HG03135 (cell line): ENCODE measurements around the gene KLK12.

ENCODE experiments used
- ATAC-seq: cut with Tn5 transposase; IDR thresholded peaks from one replicate; pipeline ENCODE4 v1.9.1; 2021; ENCODE audit warnings: mild to moderate bottlenecking, moderate library complexity; ENCODE audit not compliant: unreplicated experiment

Gene KLK12, protein sequence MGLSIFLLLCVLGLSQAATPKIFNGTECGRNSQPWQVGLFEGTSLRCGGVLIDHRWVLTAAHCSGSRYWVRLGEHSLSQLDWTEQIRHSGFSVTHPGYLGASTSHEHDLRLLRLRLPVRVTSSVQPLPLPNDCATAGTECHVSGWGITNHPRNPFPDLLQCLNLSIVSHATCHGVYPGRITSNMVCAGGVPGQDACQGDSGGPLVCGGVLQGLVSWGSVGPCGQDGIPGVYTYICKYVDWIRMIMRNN

DNA sequence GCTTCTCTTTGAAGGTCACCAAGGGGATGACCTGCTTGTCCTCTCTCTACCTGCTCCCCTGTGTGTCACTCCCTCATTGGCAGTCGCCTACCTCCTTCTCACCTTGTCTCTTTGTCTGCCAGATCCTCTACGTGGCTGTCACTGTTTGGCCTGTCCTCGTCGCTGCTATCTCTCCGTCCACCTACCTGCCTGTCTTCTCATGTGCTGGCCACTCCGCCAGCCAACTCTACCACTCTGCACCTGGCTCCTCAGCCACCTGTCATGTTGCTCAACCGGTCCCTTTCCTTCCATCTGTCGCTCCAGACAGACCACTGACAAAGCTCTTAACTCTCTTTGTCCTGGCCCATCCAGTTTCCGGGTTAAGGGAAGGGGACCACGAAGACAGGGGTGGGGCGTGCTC, at the start of gene KLK12:
KLK12 (minus strand) TSS at position 299 of the 400 bp plus-strand sequence. CDS start 381 bp downstream, outside the sequence.
- ATAC-seq, result no peak

DNA sequence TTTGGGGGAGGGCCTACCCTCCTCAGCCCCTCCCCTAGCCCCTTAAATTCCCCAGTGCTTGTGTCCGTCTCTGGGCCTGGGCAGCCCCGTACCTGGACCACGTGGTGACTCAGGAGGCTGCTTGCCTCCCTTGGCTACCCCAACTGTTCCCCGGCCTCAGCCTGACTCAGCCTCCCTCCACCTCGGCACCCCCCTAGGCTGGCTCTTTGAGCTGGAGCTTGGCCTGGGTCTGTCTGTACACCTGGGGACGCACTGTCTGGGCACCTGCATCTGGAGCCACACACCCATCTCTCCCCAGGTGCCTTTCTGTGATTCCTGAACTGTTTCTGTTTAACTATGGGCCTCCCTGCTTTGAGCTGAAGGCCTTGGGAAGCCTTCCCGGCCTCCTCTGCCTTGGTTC, 49.7 kb upstream of the KLK12 start:
- ATAC-seq, result no peak

DNA sequence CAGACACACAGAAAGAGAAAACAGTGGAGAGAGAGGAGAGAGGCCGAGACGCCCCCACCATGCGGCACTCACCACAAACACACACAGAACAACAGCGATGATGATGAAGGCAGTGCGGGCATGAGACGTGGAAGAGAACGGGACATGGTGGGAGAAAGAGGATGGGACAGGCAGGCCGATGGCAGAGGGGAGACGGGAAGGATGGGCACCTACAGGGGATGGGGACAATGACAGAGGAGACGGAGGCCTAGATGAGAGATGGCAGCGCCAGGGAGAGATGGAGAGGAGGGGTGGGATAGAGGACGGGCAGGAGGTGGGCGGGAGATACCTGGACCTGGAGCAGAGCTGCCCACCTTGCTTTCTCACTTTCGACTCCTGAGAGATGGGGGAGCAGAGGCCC, 49.0 kb upstream of the KLK12 start:
- no peak for ATAC-seq

DNA sequence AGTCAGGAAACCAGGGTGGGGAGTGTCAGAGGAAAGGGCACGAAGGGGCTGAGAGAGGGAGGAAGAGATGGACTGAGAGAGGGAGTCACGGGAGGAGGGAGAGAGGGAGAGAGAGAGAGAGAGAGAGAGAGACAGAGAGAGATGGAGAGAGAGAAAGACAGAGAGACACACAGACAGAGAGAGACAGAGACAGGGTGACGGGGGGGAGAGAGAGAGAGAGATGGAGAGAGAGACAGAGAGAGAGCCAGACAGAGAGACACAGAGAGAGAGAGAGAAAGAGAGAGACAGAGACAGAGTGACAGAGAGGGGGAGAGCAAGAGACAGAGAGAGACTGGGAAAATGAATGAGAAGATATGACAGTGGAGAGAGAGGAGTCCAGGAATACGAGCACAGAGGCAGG, 48.4 kb upstream of the KLK12 start:
- no peak for ATAC-seq

DNA sequence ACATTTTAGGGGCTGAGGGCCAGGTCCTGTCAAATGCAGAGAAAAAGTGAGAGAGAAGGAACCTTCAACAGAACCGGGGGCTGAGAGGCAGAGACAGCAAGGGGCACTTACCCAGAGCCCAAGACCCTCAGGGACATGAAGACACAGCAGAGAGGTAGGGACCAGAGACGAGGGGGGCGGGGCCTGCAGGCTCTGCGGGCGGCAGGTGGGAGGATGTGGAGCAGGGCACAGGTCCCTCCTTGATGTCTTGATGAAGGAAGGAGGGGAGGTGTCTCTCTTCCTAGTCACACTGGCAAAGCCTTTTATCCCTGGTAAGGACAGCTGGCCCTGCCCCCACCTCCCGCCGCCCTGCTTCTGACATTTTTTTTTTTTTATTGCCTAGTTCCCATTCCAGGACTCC, 47.8 kb upstream of the KLK12 start, which contains the start of gene KLK14:
KLK14 (minus strand) TSS at position 277 of the 400 bp plus-strand sequence; CDS start at position 4, 273 bp downstream.
- no peak for ATAC-seq

DNA sequence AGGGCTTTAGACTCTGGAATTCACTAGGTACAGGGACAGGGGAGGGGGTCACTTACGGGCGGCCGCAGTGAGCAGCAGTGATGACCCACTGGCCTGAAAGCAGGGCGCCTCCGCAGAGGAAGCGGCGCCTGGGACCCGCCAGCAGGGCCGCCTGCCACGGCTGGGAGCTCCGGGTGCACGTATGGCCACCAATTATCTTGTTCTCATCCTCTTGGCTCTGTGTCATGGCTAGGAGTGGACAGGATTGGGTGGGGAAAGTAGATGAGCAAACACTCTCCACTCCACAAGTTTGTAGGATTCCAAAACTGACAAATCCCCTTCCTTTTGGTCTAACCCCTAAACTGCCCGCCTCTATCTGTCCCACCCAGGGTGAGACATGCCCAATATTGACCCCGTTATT, 46.7 kb upstream of the KLK12 start:
- ATAC-seq, result no peak

DNA sequence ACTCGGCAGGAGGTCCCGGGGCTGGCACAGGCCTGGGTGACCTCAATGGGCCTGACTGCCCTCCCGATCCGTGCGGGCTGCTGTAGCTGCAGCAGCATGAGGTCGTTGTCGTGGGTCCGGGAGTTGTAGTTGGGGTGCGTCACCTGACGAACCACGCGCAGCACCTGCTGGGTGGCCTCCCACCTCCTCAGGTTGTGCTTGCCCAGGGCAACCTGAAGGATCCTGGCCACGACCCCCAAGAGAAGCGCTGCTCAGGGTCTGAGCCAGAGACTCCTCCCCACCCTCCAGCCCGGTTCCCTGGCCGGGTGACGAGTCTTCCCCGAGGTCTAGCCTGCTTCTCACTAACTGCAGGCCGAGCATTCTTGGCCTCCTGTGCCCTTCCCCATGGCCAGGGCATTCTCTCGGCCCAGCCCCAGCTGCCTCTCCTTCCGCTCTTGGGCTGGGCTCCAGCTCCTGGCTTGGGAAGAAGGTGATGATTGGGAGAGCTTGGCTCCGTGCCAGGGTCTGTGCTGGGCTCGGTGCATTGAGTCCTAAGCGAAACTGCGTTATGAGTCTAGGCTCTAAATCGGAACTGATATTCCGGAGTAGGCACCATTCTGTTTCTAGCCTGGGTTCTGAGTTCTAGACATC, 44.8 kb upstream of the KLK12 start:
- ATAC-seq, result no peak

DNA sequence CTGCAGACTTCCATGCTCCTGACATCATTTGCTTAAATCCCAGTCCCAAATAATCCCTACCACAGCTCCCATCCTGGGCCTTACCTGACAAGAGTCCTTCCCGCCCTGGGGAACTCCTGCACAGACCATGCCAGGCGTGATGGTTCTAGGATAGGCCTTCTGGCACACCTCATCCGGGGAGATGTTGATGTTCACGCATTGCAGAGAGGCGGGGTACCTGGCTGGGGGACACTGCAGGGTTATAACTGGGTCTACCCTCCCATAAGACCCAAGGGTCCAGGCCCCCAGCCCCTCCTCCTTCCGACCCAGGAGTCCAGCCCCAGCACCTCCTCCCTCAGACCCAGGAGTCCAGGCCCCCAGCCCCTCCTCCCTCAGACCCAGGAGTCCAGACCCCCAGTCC, 43.9 kb upstream of the KLK12 start:
- ATAC-seq, result no peak

DNA sequence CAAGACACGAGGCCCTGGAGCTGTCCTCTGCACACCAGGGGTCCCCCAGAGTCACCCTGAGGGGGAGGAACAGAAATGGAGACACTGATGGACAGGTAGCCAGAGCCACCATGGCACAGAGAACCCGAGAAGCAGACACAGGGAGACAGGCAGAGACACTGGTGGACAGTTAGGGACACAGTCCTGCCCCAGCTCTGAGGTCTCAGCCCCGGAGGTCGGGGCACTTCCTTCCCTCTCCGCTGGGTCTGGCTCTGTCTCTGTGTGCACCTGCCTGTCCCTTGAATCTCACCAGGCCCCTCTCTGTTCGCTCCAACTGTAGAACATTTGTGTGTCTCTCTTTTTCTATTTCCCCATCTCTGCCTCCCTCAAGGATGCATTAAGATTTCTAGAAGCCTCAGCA, 43.3 kb upstream of the KLK12 start:
- no peak for ATAC-seq

DNA sequence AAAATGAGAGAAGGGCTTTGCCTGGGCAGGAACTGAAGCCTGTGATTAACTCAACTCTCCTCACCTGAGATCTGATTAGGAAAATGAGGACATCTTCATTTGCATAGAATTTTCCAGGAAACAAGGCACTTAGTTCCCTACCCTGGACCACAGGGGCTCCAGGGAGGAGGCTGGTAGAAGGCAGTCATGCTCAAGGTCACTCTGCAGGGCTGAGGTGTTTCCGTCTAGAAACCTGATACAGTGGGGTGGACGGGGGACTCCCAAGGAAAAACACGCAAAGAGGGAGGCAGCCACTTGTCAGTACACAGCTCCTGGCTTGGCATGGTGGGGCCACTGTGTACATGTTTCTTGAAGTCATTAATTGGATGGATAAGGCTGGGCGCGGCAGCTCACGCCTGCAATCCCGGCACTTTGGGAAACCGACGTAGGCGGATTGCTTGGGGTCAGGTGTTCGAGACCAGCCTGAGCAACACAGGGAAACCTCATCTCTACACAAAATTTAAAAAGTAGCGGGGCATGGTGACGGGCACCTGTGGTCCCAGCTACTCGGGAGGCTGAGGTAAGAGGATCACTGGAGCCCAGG, 41.9 kb upstream of the KLK12 start:
- ATAC-seq, result no peak

DNA sequence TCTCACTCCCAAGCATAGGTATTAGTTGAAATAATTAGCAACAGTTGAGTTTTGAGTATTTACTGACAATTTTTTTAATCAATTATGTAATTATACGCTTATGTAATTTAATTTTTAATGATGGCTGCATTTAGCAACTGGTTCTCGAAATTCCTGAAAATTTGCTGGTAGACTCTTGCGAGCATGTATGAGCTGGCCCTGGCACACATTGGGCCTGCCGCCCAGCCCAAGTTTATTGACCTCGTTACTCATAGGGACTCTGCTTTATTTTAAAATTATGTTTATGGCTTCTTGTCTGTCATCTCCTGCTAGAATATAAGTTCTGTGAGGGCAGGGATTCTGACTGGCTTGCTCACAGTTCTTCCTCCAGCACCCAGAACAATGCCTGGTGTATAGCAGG, 41.2 kb upstream of the KLK12 start:
- ATAC-seq, result no peak

DNA sequence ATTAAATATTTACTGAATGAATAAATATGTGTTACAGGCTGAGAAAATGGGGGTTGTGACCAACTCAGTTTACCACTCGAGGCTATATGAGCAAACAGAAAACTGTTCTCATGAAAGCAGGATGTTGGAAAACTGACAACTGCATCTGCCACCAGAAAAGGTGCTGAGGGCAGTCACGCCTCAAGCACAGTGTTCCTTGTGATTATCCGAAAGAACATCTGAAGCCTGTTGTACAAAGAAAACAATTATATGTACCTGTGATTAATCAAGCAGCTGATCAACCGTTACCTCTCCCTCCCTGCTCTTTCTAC, 36.2 kb upstream of the KLK12 start:
- ATAC-seq, result no peak

DNA sequence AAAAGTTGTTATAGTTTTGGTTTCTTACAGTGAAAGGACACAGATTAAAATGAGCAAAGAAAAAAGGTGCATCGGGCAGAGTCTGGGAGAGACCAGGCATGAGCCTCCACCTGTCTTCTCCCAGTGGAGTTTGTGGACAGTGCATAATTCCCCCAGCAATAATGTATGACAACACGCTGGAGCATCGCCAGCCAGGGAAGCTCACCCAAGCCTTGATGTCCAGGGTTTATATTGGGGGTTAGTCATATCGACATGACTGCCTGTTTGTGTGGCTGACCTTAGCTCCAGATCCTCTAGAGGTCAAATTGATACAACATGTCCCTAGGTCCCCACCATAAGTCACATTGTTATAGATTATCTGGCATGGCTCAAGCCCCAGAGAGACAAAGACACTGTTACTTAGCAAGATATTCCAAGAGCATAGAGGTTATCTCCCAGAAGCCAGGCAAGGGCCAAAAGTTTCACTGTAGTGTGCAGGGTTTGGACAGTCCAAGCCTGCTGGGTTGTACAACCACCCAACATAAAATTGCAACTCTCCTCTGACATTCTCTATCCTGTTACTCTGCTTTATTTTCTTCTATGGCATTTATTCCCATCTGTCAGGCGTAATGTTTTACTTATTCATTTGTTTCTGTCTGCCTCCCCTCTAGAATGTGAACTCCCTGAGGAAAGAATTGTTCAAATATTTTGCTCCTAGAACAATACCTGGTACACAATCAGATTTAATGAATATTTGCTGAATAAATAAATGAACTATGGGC, 35.7 kb upstream of the KLK12 start:
- ATAC-seq, result no peak

DNA sequence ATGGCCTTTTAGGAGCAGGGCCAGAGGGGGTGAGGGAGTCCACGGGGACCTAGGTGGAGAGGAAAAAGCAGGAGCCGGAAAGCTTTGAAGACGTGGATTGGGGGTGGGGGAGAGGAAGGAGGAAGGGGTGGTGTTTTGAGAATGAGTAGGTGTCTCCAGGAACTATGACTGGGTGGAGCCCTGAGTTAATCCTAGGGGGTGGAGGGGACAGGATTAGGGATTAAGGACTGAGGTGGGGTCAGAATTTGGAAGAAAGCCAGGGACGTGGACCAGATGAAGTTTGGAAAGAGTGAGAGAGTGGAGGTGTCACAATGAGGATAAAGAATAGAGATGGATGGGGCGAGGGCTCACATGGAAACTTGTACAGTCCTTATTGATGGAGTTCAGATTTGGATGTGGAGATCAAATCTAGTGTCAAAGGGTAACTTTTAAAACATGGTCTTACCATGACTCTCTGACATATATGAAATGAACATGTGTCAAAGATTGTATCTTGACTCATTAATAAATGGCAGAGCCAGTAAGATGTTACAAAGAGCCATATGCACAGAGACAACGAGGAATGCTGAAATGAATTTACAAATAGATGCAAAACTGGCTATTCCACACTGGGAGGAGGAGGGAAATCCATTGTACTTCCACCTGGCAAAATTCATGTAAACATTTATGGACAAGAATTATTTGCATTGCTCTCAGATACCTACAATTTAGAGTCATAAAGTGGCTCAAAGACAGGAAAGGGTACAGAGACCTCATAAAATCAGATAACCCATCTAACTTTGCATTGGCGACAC, 31.8 kb upstream of the KLK12 start:
- ATAC-seq, result no peak

DNA sequence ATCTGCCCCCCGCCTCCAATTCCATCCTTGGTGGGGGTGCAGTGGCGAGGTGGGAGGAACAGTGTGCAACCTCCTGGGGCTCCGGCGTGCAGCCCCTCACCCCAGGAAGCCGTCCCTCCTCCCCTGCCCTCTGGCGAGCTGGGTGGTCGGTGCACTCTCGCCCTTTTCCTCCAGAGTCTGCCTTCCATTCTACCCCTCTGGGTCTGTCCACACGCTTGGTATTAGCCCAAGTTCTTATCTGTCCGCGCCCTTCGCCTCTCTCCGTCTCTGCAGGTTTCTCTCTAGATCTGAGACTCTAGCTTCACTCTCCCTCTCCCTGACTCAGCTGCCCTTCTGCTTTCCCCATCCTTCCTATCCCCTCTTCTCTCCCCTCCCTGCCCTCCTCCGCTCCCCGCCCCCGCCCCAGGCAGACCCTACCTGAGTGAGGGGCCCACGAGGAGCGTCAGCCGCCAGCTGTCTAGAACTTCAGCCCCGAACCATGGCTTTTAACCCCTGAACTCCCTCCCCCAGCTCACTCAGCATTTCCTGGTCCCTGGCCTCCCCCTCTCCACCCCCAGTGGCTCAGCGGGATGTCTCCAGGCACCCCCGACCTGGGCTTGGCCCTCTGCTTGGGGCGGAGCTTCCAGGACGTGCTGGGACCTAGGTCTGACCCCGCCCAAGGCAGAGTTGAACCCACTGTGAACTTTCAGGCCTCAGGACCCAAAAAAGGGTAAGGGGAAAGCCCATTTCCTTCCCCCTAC, 30.6 kb upstream of the KLK12 start:
- ATAC-seq, result no peak

DNA sequence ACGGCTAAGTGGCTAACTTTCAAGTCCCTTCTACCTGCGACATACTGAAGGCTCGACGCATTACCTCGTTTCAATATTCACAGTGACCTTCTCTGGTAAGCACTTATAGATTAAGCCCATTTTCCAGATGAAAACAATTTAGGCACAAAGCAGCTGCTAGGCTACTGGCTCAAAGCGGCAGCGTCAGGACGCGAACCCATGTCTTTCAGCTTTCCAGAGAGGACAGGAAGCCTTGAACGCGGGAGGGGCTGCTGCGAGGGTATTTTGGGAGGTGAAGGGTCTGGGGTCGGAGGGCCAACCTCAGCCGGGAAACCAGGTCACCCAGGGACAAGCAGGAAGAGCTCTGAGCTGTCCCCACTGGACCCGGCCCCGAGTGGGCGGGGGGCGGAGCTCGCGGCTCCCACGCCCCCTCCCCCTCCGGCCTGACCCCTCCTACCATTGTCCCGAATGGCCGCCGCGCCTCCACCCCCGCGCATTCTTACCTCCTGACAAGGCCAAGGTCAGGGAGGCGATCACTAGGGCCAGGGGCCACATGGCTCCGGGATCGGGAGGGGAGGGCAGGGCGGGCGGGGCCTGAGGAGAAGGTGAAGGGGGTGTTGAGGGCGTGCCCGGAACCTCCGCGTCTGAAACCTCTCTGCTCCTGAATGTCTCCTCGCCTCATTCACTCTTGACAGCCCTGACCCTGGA, 29.9 kb upstream of the KLK12 start, which contains the start of gene KLK13:
KLK13 (minus strand) TSS at position 559 of the 687 bp plus-strand sequence; CDS start at position 534, 25 bp downstream.
- no peak for ATAC-seq

DNA sequence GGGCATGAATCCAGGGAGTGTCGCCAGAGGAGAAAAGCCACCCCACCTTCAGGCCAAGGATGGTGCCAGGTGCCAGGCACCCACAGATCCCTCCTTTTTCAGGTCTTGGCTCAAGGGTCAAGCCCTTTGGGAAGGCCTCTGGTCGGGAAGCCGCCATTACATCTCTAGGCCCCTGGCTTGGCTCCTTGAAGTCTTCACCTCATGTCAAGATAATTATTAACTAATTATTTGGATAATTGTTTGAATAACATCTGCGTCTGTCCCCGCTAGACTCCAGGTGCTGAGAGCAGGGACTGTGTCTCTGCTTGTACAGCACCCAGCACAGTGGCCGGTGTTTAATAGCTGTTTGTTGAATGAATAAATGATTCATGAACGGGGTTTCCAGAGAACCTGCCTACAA, 28.9 kb upstream of the KLK12 start:
- no peak for ATAC-seq

DNA sequence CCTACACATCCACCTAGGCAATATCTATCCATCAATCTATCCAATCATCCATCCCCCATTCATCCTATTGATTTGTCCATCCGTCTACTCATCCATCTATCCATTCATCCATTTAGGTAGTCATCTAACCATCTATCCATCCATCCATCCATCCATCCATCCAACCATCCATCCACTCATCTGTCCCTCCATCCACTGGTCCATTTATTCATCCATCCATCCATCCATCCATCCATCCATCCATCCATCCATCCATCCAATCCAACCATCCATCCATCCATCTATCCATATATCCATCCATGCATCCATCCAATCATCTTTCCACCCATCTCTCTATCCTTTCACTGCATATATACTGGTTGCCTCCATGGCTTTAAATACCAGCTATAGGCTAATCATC, 26.2 kb upstream of the KLK12 start:
- ATAC-seq, result no peak

DNA sequence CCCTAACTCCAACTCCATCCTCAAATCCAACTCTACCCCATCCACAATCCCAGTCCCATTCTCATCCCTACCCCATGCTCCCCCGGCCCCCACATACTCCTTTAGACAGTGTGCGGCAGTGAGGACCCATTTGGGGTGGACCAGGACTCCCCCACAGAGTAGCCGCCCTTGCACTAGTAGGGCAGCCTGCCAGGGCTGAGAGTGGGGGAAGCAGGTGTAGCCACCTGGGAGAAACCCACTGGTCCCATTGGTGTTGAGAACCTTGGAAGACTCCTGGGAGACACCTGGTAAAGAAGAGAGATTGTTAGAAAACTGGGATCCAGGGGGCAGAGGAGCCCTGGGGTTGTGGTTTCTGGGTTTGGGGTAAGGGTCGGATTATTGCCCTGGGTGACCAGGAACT, 25.5 kb upstream of the KLK12 start:
- ATAC-seq, result no peak

DNA sequence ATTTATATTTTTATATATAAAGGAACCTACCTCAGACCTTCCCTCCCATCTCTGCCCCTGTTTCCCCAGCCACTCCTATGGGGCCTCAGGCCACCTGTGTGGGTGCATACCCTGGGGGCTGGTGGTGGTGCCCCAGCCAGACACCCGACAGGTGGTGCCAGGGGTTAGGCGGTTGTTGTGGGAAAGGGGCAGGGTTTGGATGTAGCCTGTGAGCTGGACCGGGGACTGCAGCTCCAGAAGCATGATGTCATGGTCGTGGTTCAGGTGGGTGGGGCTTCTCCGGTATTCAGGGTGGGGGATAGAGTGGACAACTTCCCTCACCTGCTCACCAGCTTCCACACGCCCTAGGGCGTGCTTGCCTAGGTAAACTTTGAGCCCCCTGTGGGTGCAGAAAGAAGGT, 24.9 kb upstream of the KLK12 start:
- no peak for ATAC-seq
